Progenitor cell of endocrine pancreas (in vitro differentiated cells): Measurements from ENCODE around the gene EGF. TPM values are rescaled to one million over a fixed set of nuclear protein-coding genes. Genes with fewer than 3 reads are reported as not detected.

Source experiments
- DNase-seq: peaks from one replicate; pipeline ENCODE4 v3.0.0; 2021; ENCODE audit warnings: low spot score; ENCODE audit not compliant: unreplicated experiment
- H3K27ac Mint-ChIP-seq: 2 replicates; pipeline ENCODE4 v1.8.0; 2021; ENCODE audit warnings: mild to moderate bottlenecking, moderate library complexity, mixed read lengths
- H3K27me3 Mint-ChIP-seq: 2 replicates; pipeline ENCODE4 v1.8.0; 2021; ENCODE audit warnings: mixed read lengths
- H3K36me3 Mint-ChIP-seq: 2 replicates; pipeline ENCODE4 v1.8.0; 2022; ENCODE audit warnings: mixed read lengths; ENCODE audit not compliant: insufficient read depth
- H3K4me1 Mint-ChIP-seq: 2 replicates; pipeline ENCODE4 v1.8.0; 2021; ENCODE audit warnings: low read depth, mixed read lengths
- H3K4me3 Mint-ChIP-seq: 2 replicates; pipeline ENCODE4 v1.8.0; 2021; ENCODE audit warnings: low read depth, mild to moderate bottlenecking, moderate library complexity, mixed read lengths
- H3K9me3 Mint-ChIP-seq: 2 replicates; pipeline ENCODE4 v1.8.0; 2021; ENCODE audit warnings: low read depth, mixed read lengths
- total RNA-seq: library from RNA; stranded (reverse); gene quantifications from 2 replicates; pipeline ENCODE4 v1.2.1, GENCODE V29; 2021
- TF ChIP-seq, protein P1 (sequence below): fragments of 200-600 bp; sonication (generic); IDR thresholded peaks from one replicate; pipeline ENCODE4 v1.5.0; 2021; ENCODE audit warnings: antibody characterized with exemption, mild to moderate bottlenecking; ENCODE audit not compliant: unreplicated experiment

The EGF gene
- total RNA-seq, 1 donor from 2014 or later, result 0.36 TPM

DNA sequence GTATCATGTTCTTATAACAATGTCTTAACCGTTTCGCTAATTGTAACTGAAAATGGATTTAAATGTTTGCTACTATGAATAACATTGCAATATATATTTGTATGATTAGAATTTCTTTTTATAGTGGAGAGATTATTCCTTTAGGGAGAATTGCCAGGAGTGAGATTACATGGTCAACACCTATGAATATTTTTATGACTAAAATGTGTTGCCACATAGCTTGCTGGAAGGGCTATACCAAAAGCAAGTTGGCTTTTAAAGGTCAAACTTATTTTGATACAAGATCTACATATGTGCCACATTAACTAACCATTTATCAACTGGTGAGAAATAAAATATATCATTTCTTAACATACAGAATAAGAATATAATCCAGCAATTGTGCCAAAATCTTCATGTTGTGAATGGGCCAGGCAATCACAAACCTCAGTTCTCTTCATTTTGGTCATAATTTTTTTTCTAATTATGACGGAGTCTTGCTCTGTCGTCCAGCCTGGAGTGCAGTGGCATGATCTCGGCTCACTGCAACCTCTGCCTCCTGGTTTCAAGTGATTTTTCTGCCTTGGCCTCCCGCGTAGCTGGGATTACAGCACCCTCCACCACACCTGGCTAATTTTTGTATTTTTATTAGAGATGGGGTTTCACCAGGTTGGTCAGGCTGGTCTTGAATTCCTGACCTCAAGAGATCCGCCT, 10.0 kb upstream of the EGF start:
- no peak overlapping the region for H3K27ac Mint-ChIP-seq
- TF ChIP-seq, protein P1, sequence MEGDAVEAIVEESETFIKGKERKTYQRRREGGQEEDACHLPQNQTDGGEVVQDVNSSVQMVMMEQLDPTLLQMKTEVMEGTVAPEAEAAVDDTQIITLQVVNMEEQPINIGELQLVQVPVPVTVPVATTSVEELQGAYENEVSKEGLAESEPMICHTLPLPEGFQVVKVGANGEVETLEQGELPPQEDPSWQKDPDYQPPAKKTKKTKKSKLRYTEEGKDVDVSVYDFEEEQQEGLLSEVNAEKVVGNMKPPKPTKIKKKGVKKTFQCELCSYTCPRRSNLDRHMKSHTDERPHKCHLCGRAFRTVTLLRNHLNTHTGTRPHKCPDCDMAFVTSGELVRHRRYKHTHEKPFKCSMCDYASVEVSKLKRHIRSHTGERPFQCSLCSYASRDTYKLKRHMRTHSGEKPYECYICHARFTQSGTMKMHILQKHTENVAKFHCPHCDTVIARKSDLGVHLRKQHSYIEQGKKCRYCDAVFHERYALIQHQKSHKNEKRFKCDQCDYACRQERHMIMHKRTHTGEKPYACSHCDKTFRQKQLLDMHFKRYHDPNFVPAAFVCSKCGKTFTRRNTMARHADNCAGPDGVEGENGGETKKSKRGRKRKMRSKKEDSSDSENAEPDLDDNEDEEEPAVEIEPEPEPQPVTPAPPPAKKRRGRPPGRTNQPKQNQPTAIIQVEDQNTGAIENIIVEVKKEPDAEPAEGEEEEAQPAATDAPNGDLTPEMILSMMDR, result no peak
- H3K27me3 Mint-ChIP-seq, result no peaks in the 10 kb centered on the region
- H3K4me1 Mint-ChIP-seq, result no peaks in the 10 kb centered on the region
- H3K9me3 Mint-ChIP-seq, result peaks cover 20% of the 10 kb centered on the region
- H3K4me3 Mint-ChIP-seq, result no peak overlapping the region
- DNase-seq, result no peak
- H3K36me3 Mint-ChIP-seq, result no peaks in the 10 kb centered on the region

GRCh38 chr4:109908731-109909130, 4.0 kb upstream of the EGF start:
- no peak for DNase-seq
- Mint-ChIP-seq H3K9me3 (peaks cover 13% of the 10 kb centered on the region), H3K27ac (no peak overlapping the region), H3K4me3 (no peak overlapping the region), H3K4me1 (peaks cover 7% of the 10 kb centered on the region), H3K27me3 (no peaks in the 10 kb centered on the region), H3K36me3 (no peaks in the 10 kb centered on the region)
- TF ChIP-seq, protein P1, result no peak

DNA sequence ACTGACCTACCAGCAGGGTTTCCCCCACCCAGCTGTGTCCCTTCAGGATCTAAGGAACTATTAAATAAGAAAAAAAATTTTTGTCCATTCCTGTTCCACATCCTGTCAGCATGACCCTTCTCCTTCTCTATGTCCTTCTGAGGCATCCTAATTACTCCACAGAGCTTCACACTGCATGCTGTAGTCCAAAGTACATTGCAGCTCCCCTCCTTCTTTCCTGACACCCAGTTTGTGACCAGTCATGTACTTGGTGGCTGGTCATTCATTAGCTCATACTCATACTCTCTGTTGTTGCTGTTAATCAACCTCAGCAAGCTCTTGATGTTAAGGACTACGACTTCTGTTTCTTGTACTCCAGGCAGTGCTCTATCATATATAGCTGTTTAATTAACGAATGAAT, 2.4 kb upstream of the EGF start:
- TF ChIP-seq, protein P1, result no peak
- DNase-seq, result no peak
- Mint-ChIP-seq H3K4me1 (peaks cover 17% of the 10 kb centered on the region), H3K27ac (no peak overlapping the region), H3K36me3 (no peaks in the 10 kb centered on the region), H3K27me3 (peaks cover 4% of the 10 kb centered on the region), H3K4me3 (no peak overlapping the region), H3K9me3 (peaks cover 13% of the 10 kb centered on the region)

GRCh38 chr4:109913596-109914241, 1.0 kb downstream of the EGF start:
- H3K4me1 Mint-ChIP-seq, result peaks cover 18% of the 10 kb centered on the region
- no peaks in the 10 kb centered on the region for H3K36me3 Mint-ChIP-seq
- no peak overlapping the region for H3K4me3 Mint-ChIP-seq
- H3K27ac Mint-ChIP-seq, result no peak overlapping the region
- H3K27me3 Mint-ChIP-seq, result peaks cover 4% of the 10 kb centered on the region
- no peak for DNase-seq
- no peaks in the 10 kb centered on the region for H3K9me3 Mint-ChIP-seq
- TF ChIP-seq, protein P1, result no peak

DNA sequence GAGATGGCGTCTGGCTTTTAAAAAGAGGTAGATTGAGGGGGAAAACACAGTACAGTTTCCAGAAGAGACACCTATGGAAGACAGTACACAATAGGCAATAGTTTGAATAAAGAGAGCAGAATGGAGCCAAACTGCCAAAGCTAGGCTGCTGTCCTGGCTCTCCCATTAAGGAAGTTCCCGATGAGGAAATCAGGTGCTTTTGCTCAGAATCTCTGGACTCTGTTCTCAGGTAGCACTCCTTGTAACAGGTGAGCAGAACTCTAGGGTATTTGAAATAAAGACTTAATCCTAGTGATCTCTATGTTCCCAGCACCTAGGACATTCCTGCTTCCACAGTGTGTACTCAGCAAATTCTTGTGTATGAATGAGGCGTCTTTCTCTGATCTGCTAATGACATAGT, 1.6 kb downstream of the EGF start:
- Mint-ChIP-seq H3K36me3 (no peaks in the 10 kb centered on the region), H3K27me3 (peaks cover 4% of the 10 kb centered on the region), H3K27ac (no peak overlapping the region), H3K4me1 (peaks cover 18% of the 10 kb centered on the region), H3K4me3 (no peak overlapping the region), H3K9me3 (no peaks in the 10 kb centered on the region)
- TF ChIP-seq, protein P1, result no peak
- DNase-seq, result no peak
